RWPE2 (cell line): ENCODE results near the gene COL4A2.

Experiments used
- ATAC-seq: fragments of 200-7000 bp; cut with Tn5 transposase; 3 replicates; pipeline ENCODE4 v1.9.1; 2021; ENCODE audit warnings: low read depth
- DNase-seq: peaks from one replicate; pipeline ENCODE4 v3.0.0-alpha.2; 2020; ENCODE audit warnings: low spot score
- H3K27ac ChIP-seq: fragments of 450-650 bp; 2 replicates; pipeline ENCODE4 v1.5.1; 2017; ENCODE audit warnings: mild to moderate bottlenecking; ENCODE audit not compliant: poor library complexity, severe bottlenecking
- H3K27me3 ChIP-seq: fragments of 250-450 bp; sonication (Bioruptor Pico); 2 replicates; pipeline ENCODE4 v1.5.1; 2021; ENCODE audit warnings: mild to moderate bottlenecking, moderate library complexity; ENCODE audit not compliant: insufficient read depth, poor library complexity, severe bottlenecking
- H3K36me3 ChIP-seq: fragments of 250-450 bp; sonication (Bioruptor Pico); 2 replicates; pipeline ENCODE4 v1.5.1; 2020; ENCODE audit warnings: low read depth, mild to moderate bottlenecking, moderate library complexity
- H3K4me1 ChIP-seq: fragments of 250-450 bp; sonication (Bioruptor Pico); 2 replicates; pipeline ENCODE4 v1.5.1; 2021; ENCODE audit warnings: mild to moderate bottlenecking, moderate library complexity; ENCODE audit not compliant: insufficient read depth, poor library complexity, severe bottlenecking
- H3K4me3 ChIP-seq: fragments of 250-450 bp; sonication (Bioruptor Pico); 2 replicates; pipeline ENCODE4 v1.5.1; 2021; ENCODE audit warnings: mild to moderate bottlenecking, moderate library complexity; ENCODE audit not compliant: severe bottlenecking
- H3K9me3 ChIP-seq: fragments of 250-450 bp; sonication (Bioruptor Pico); 2 replicates; pipeline ENCODE4 v1.5.1; 2021; ENCODE audit warnings: mild to moderate bottlenecking, moderate library complexity; ENCODE audit not compliant: severe bottlenecking
- TF ChIP-seq, protein P1 (sequence below): fragments of 450-650 bp; IDR thresholded peaks from one replicate; pipeline ENCODE4 v1.5.1; 2017; ENCODE audit warnings: mild to moderate bottlenecking, moderate library complexity; ENCODE audit not compliant: poor library complexity, severe bottlenecking

The COL4A2 gene

DNA sequence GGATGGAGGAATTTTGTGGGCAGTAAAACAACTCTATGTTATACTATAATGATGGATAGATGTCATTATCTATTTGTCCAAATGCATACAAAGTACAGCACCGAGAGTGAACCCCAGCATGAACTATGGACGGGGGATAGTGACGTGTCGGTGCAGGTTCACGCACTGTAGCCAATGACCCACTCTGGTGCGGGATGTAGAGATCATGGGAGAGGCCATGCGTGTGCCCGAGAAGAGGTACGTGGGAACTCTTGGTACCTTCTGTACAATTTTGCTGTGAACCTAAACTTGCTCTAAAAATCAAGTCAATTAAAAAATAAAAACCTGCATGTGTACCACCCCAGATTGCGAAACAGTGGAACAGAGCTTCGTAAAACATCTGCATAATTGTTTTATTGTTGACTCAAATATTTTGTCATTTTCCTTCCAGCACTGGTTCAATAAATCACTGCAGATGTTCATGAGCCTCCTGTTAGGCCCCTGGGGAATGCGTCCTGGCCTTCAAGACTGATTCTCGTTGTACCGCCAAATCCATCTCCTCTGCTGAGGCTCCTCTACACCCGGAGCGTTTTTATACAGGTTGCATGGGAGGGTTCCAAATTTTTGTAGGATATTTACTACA is 31.0 kb upstream of the COL4A2 start:
- Histone ChIP-seq H3K9me3 (no peaks in the 10 kb centered on the region), H3K36me3 (peaks cover 19% of the 10 kb centered on the region), H3K4me1 (no peaks in the 10 kb centered on the region), H3K27me3 (no peaks in the 10 kb centered on the region), H3K27ac (no peak overlapping the region), H3K4me3 (no peak overlapping the region)
- DNase-seq (no peak), ATAC-seq (no peak)
- TF ChIP-seq, protein P1, sequence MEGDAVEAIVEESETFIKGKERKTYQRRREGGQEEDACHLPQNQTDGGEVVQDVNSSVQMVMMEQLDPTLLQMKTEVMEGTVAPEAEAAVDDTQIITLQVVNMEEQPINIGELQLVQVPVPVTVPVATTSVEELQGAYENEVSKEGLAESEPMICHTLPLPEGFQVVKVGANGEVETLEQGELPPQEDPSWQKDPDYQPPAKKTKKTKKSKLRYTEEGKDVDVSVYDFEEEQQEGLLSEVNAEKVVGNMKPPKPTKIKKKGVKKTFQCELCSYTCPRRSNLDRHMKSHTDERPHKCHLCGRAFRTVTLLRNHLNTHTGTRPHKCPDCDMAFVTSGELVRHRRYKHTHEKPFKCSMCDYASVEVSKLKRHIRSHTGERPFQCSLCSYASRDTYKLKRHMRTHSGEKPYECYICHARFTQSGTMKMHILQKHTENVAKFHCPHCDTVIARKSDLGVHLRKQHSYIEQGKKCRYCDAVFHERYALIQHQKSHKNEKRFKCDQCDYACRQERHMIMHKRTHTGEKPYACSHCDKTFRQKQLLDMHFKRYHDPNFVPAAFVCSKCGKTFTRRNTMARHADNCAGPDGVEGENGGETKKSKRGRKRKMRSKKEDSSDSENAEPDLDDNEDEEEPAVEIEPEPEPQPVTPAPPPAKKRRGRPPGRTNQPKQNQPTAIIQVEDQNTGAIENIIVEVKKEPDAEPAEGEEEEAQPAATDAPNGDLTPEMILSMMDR, result no peak

DNA sequence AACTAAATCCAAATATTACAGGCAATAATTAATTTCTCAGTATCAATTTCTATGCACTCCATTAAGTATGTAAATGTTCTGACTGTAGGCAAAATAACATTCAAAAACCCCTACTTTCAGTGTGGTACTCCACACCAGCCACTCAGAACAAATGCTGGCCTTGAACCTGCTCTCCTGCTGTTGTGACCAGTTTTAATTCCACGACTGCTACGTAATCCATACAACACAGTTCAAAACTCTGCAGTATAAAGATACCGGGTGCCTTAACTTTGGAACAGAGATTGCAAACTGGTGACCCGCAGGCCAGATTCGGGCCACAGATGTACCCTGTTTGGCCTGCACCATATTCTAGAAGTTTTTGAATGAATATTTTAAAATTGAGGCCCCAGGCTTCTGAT is 30.5 kb upstream of the COL4A2 start:
- TF ChIP-seq, protein P1, result no peak
- Histone ChIP-seq H3K9me3 (no peaks in the 10 kb centered on the region), H3K27ac (no peak overlapping the region), H3K4me1 (no peaks in the 10 kb centered on the region), H3K36me3 (peaks cover 16% of the 10 kb centered on the region), H3K27me3 (no peaks in the 10 kb centered on the region), H3K4me3 (no peak overlapping the region)
- DNase-seq, result no peak
- no peak for ATAC-seq

DNA sequence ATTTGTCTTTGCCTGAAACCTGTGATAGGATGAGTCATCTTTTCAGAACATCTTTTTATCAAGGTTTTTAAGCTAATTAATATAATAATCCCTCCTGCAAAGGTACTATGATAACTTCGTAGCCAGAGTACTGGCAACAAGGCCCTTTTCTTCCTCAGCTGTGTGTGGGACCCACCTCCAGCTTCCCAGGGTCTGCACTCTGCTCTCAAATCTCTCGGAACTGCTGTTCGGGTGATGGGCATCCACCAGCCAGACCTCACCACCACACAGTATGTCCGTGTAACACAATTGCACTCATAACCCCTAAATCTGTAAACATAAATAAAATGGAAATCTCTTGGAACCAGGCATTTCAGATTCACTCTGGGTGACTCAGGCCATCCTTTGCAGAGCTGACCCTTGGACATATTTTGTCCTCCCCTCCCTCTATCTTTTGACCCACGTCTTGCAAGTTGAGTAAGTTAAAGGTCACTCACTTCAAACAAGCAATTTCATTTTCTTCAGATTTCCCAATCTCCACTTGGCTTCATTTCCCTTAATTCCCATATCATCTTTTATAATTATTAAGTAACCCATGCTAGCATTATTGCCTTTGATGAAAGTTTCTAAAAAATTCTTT is 29.6 kb upstream of the COL4A2 start:
- Histone ChIP-seq H3K9me3 (no peaks in the 10 kb centered on the region), H3K4me1 (no peaks in the 10 kb centered on the region), H3K36me3 (peaks cover 9% of the 10 kb centered on the region; the same call in 1 of the 2 replicates), H3K27ac (no peak overlapping the region), H3K27me3 (no peaks in the 10 kb centered on the region), H3K4me3 (no peak overlapping the region)
- DNase-seq (no peak), ATAC-seq (no peak)
- TF ChIP-seq, protein P1, result no peak

DNA sequence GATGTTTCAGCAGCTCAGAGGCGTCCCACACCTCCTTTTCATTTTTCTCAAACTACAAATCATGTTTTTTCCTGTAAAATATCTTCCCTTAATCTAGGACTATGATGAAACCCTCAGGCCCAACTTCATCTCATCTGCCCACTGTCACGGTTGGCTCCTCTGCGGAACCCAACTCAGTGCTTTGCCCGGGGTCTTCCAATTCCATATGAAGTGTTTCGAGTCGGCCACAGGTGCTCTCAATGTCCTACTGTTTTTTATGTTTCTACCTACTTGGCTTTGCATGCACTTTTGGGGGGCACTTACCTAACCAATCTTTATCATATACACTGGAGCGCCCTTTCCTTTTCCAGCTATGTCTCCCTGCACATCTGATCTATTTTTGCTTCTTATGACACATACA is 28.2 kb upstream of the COL4A2 start:
- H3K4me3 ChIP-seq, result no peak overlapping the region
- H3K36me3 ChIP-seq, result peaks cover 15% of the 10 kb centered on the region; the same call in 1 of the 2 replicates
- H3K27me3 ChIP-seq, result no peaks in the 10 kb centered on the region
- H3K4me1 ChIP-seq, result no peaks in the 10 kb centered on the region
- no peak for ATAC-seq
- TF ChIP-seq, protein P1, result no peak
- H3K27ac ChIP-seq, result no peak overlapping the region
- DNase-seq, result no peak
- no peaks in the 10 kb centered on the region for H3K9me3 ChIP-seq

DNA sequence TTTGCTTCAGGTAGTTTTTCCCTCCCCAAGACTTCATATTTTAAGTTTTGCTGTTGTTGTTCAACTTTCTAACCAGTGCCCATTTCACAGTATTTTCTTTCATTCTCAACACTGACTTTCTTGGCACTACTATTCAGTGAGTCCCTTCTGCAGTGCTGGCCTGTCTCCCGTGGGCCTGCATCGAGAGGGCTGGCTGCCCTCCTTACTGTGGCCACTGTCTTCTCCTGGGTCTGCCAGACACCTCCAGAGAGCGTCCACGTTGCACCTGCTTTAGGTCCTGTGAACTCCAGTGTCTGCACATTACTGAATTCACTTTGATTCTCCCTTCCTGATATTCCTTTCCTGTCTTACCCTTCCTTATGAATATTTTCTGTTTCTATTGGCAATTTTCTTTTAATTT is 27.4 kb upstream of the COL4A2 start:
- Histone ChIP-seq H3K4me3 (no peak overlapping the region), H3K36me3 (peaks cover 15% of the 10 kb centered on the region; the same call in 1 of the 2 replicates), H3K4me1 (no peaks in the 10 kb centered on the region), H3K9me3 (no peaks in the 10 kb centered on the region), H3K27ac (no peak overlapping the region), H3K27me3 (no peaks in the 10 kb centered on the region)
- TF ChIP-seq, protein P1, result no peak
- no peak for ATAC-seq
- DNase-seq, result no peak
